HepG2 (cell line): ENCODE measurements around the gene RPH3AL. TPM values are rescaled to one million over a fixed set of nuclear protein-coding genes. Genes with fewer than 3 reads are reported as not detected.

Source experiments
- ATAC-seq: fragments of 200-7000 bp; cut with Tn5 transposase; 3 replicates; pipeline ENCODE4 v1.9.1; 2020; ENCODE audit warnings: mild to moderate bottlenecking, moderate library complexity
- BruUV-seq: library from RNA; stranded (reverse); fragments of 400-500 nt; replicated peaks from 2 replicates; lab custom pipeline; 2021; lab: Mats Ljungman, UMichigan
- CTCF ChIA-PET: fragments of 300-600 bp; formaldehyde crosslinking; extraction: SDS; loops from one replicate; lab custom pipeline; 2021; ENCODE audit warnings: low total read pairs, inconsistent platforms, low intra/inter-chr PET ratio; lab: Yijun Ruan, JAX
- POLR2A ChIA-PET: fragments of 350-600 bp; sonication (Branson Sonifier 250); formaldehyde crosslinking; loops from one replicate; lab custom pipeline; 2020; ENCODE audit warnings: antibody characterized with exemption, inconsistent platforms; lab: Yijun Ruan, JAX
- DNase-seq: peaks from one replicate; pipeline ENCODE4 v3.0.0-alpha.2; 2015; ENCODE audit warnings: low spot score
- FAIRE-seq: peaks from 3 replicates; lab custom pipeline; 2011; peaks lifted over from hg19 to GRCh38; lab: Jason Lieb, UNC
- H2AFZ ChIP-seq: one replicate; pipeline ENCODE4 v1.6.1; 2011; ENCODE audit warnings: low read length, inconsistent platforms
- H3K27ac ChIP-seq: fragments of 300-600 bp; 3 replicates; pipeline ENCODE4 v1.8.0; 2011; ENCODE audit warnings: mixed run types, mild to moderate bottlenecking, mixed read lengths, low read length, inconsistent platforms; ENCODE audit not compliant: insufficient read depth; ENCODE audit errors: extremely low read length
- H3K27me3 ChIP-seq, 2 experiments: fragments of 200-600 bp in 1 of 2; 2 replicates in 1 of 2; 3 replicates in 1 of 2; pipeline versions ENCODE4 v1.6.0 to v1.8.0; 2011; ENCODE audit warnings: low read length in 2 of 2, mild to moderate bottlenecking in 2 of 2, moderate library complexity in 2 of 2, inconsistent platforms in 1 of 2; ENCODE audit not compliant: insufficient read depth in 2 of 2, control insufficient read depth in 1 of 2
- H3K36me3 ChIP-seq, 2 experiments: fragments of 200-600 bp in 1 of 2; replicated peaks in 1 of 2; 2 replicates in 1 of 2; 3 replicates in 1 of 2; pipeline versions ENCODE4 v1.5.1 to v1.8.0; 2011; ENCODE audit warnings: low read length in 2 of 2, inconsistent platforms in 1 of 2; ENCODE audit not compliant: insufficient read depth in 2 of 2, control insufficient read depth in 1 of 2
- H3K4me1 ChIP-seq: 2 replicates; pipeline ENCODE4 v1.5.1; 2012; ENCODE audit warnings: low read length, inconsistent platforms; ENCODE audit not compliant: insufficient read depth
- H3K4me2 ChIP-seq: 2 replicates; pipeline ENCODE4 v1.6.0; 2011; ENCODE audit warnings: low read depth, low read length, inconsistent platforms
- H3K4me3 ChIP-seq, 3 experiments: fragments of 200-600 bp in 1 of 3; sonication (generic), shearing (Covaris generic) in 1 of 3; replicated peaks in 1 of 3; 2 replicates each; pipeline ENCODE4 v1.5.1; 2011 to 2016; ENCODE audit warnings: low read length in 3 of 3, inconsistent platforms in 2 of 3, low read depth in 2 of 3, mild to moderate bottlenecking in 2 of 3, control low read depth in 1 of 3, mixed read lengths in 1 of 3; ENCODE audit not compliant: insufficient read depth in 1 of 3
- H3K79me2 ChIP-seq: one replicate; pipeline ENCODE4 v1.6.1; 2011; ENCODE audit warnings: low read length, inconsistent platforms; ENCODE audit not compliant: insufficient read depth
- H3K9ac ChIP-seq: 2 replicates; pipeline ENCODE4 v1.6.0; 2011; ENCODE audit warnings: mild to moderate bottlenecking, low read depth, low read length, inconsistent platforms; ENCODE audit not compliant: insufficient read depth
- H3K9me3 ChIP-seq: 2 replicates; pipeline ENCODE4 v1.5.1; 2012; ENCODE audit warnings: mild to moderate bottlenecking, low read length
- H4K20me1 ChIP-seq: 2 replicates; pipeline ENCODE4 v1.6.0; 2011; ENCODE audit warnings: inconsistent platforms, mild to moderate bottlenecking, low read length, moderate library complexity; ENCODE audit not compliant: insufficient read depth
- ARNT ChIP-seq: fragments of 450-650 bp; IDR thresholded peaks from 2 replicates; pipeline ENCODE4 v1.6.1; 2017
- ELF1 ChIP-seq: sonication (generic); formaldehyde crosslinking; IDR thresholded peaks from 2 replicates; pipeline ENCODE4 v1.4.0; 2020; ENCODE audit warnings: missing genetic modification reagents
- FLYWCH1 ChIP-seq: sonication (generic); formaldehyde crosslinking; IDR thresholded peaks from 2 replicates; pipeline ENCODE4 v1.8.1; 2023; ENCODE audit warnings: mild to moderate bottlenecking, missing genetic modification reagents
- HOXA9 ChIP-seq: sonication (generic); formaldehyde crosslinking; IDR thresholded peaks from 2 replicates; pipeline ENCODE4 v1.8.1; 2022; ENCODE audit warnings: missing genetic modification reagents, mild to moderate bottlenecking, moderate library complexity, borderline replicate concordance
- NFRKB ChIP-seq: fragments of 450-650 bp; IDR thresholded peaks from 2 replicates; pipeline ENCODE4 v1.6.1; 2017
- RFXANK ChIP-seq: IDR thresholded peaks from 2 replicates; pipeline ENCODE4 v1.6.1; 2016
- SSRP1 ChIP-seq: IDR thresholded peaks from 2 replicates; pipeline ENCODE4 v1.6.1; 2016; ENCODE audit warnings: control low read depth
- U2AF1 ChIP-seq: fragments of 200-400 bp; formaldehyde crosslinking; optimal IDR thresholded peaks from 2 replicates; pipeline ENCODE3; 2017; ENCODE audit warnings: mild to moderate bottlenecking, low read depth, low read length
- ZFP36 ChIP-seq: fragments of 150-350 bp; IDR thresholded peaks from 2 replicates; pipeline ENCODE4 v1.6.1; 2018; ENCODE audit warnings: borderline replicate concordance, low read length, low read depth; ENCODE audit not compliant: partially characterized antibody
- ZNF235 ChIP-seq: sonication (generic); formaldehyde crosslinking; IDR thresholded peaks from 2 replicates; pipeline ENCODE4 v1.8.1; 2023; ENCODE audit warnings: mild to moderate bottlenecking, missing genetic modification reagents, borderline replicate concordance
- ZNF3 ChIP-seq: IDR thresholded peaks from 2 replicates; pipeline ENCODE4 v1.7.0; 2017; ENCODE audit warnings: inconsistent platforms
- ZNF432 ChIP-seq: sonication (generic); formaldehyde crosslinking; IDR thresholded peaks from 2 replicates; pipeline ENCODE4 v1.5.0; 2020; ENCODE audit warnings: missing genetic modification reagents, mild to moderate bottlenecking, borderline replicate concordance
- WGBS: methylation state at CpG from one replicate; pipeline ENCODE4 v1.1.6; 2017; ENCODE audit warnings: low lambda C conversion rate; 5-methylcytosine and 5-hydroxymethylcytosine counted together
- in situ Hi-C: cut with HindIII; loops from 2 replicates; pipeline ENCODE4 v1.10.0; 2017; ENCODE audit warnings: low pct_unique_long_range_greater_than_20kb; ENCODE audit not compliant: extremely low pct_ligation_motif_present
- intact Hi-C: fragments of 100-400 bp; cut with micrococcal nuclease; formaldehyde crosslinking; loops from one replicate; pipeline ENCODE4 v1.10.0; 2022; ENCODE audit not compliant: unreplicated experiment
- polyA plus RNA-seq, 8 experiments: library from polyadenylated mRNA; depleted of rRNA in 3 of 8; stranded (reverse) in 7 of 8; unstranded in 1 of 8; fragments of >200 nt; fragmentation: Illumina TruSeq in 4 of 8; extraction: Trizol in 4 of 8; gene quantifications; 2 replicates each; pipeline versions ENCODE4 v1.2.1 to v1.2.3, GENCODE V29; 2011 to 2016; ENCODE audit warnings: low read depth in 4 of 8, missing spikeins in 1 of 8, mixed read lengths in 1 of 8; ENCODE audit not compliant: insufficient read depth in 1 of 8
- total RNA-seq, 5 experiments: library from RNA; depleted of rRNA; stranded (reverse); fragments of >200 nt; fragmentation: Illumina TruSeq; extraction: Trizol; gene quantifications; 2 replicates each; pipeline ENCODE4 v1.2.3, GENCODE V29; 2016; ENCODE audit warnings: low read depth in 1 of 5
- TF ChIP-seq, protein P1 (sequence below): IDR thresholded peaks from 2 replicates; pipeline ENCODE4 v1.6.1; 2012; ENCODE audit warnings: low read length, improper control_type of control experiment
- TF ChIP-seq, protein P2 (sequence below): sonication (generic); formaldehyde crosslinking; IDR thresholded peaks from 2 replicates; pipeline ENCODE4 v1.4.0; 2020; ENCODE audit warnings: missing genetic modification reagents
- TF ChIP-seq, protein P3 (sequence below): IDR thresholded peaks from 2 replicates; pipeline ENCODE4 v1.6.1; 2016; ENCODE audit warnings: control low read depth

Gene RPH3AL
- total and polyA plus RNA-seq, 2 of the 13 experiments (the other 11 are each of a cell fraction or from before 2014, with no cell fraction given): 7.8 to 16.4 TPM

DNA sequence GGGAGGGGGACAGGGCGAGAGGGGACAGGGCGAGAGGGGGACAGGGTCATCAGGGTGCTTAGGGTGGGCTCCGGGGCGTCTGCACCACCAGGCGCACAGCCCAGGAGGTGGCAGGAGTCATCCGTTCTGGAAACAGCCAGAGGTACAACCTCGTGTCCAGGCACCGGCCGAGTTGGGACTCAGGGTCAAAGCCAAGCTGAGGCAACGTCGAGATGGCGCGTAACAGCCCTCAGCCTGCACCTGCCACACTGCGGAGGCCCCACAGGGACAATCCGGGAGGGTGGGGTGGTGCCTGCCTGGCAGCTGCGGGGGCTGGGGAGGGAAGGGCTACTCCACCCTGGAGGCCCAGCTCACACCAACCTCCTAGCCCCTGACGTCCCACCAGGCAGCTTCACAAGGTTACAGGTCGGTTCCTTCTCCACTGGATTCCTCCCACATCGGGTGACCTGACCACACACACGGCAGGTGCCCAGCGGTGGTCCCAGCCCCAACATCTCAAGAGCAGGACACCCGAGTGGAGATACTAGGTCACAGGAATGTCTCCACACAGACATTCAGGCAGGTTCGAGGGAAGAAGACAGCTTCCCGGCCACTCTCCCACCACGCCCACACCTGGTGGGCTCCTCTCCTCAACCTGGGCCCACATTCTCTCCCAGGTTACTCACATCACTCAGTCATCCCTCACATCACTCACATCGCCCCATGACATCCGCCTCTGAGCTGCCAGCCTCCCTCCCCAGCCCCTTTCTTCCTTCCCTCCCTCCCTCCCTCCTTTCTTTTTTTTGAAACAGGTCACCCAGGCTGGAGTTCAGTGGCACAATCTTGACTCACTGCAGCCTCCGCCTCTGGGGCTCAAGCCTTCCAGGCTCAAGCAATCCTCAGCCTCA is 47.3 kb downstream of the RPH3AL start (continued):
- TF ChIP-seq ARNT (no peak), ZNF432 (CRISPR knock-in tag) (no peak)
- TF ChIP-seq, protein P1, sequence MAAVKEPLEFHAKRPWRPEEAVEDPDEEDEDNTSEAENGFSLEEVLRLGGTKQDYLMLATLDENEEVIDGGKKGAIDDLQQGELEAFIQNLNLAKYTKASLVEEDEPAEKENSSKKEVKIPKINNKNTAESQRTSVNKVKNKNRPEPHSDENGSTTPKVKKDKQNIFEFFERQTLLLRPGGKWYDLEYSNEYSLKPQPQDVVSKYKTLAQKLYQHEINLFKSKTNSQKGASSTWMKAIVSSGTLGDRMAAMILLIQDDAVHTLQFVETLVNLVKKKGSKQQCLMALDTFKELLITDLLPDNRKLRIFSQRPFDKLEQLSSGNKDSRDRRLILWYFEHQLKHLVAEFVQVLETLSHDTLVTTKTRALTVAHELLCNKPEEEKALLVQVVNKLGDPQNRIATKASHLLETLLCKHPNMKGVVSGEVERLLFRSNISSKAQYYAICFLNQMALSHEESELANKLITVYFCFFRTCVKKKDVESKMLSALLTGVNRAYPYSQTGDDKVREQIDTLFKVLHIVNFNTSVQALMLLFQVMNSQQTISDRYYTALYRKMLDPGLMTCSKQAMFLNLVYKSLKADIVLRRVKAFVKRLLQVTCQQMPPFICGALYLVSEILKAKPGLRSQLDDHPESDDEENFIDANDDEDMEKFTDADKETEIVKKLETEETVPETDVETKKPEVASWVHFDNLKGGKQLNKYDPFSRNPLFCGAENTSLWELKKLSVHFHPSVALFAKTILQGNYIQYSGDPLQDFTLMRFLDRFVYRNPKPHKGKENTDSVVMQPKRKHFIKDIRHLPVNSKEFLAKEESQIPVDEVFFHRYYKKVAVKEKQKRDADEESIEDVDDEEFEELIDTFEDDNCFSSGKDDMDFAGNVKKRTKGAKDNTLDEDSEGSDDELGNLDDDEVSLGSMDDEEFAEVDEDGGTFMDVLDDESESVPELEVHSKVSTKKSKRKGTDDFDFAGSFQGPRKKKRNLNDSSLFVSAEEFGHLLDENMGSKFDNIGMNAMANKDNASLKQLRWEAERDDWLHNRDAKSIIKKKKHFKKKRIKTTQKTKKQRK: no peak
- TF ChIP-seq, protein P2, sequence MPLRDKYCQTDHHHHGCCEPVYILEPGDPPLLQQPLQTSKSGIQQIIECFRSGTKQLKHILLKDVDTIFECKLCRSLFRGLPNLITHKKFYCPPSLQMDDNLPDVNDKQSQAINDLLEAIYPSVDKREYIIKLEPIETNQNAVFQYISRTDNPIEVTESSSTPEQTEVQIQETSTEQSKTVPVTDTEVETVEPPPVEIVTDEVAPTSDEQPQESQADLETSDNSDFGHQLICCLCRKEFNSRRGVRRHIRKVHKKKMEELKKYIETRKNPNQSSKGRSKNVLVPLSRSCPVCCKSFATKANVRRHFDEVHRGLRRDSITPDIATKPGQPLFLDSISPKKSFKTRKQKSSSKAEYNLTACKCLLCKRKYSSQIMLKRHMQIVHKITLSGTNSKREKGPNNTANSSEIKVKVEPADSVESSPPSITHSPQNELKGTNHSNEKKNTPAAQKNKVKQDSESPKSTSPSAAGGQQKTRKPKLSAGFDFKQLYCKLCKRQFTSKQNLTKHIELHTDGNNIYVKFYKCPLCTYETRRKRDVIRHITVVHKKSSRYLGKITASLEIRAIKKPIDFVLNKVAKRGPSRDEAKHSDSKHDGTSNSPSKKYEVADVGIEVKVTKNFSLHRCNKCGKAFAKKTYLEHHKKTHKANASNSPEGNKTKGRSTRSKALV: no peak

DNA sequence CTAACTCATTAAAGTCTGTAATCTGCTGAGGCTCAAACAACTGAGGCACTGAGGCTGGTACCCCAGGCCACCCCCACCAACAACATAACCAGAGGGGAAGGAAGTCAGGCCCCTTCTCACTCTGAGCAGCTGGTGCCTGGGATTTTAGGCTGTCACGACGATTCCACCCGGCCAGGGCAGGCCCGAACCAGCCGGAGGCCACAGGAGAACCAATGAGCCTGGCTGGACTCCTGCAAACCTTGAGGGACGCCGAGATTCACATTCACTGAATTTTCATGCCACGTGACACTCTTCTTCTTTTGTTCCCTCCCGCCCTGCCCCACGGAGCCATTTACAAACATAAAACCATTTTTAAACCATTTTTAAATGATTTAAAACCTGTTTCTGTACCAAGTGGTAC is 48.1 kb downstream of the RPH3AL start:
- no peak overlapping the region for H2AFZ ChIP-seq
- H3K27ac ChIP-seq: no peak overlapping the region
- H3K4me2 ChIP-seq: no peak overlapping the region
- H4K20me1 ChIP-seq: peaks cover 4% of the 10 kb centered on the region
- H3K36me3 ChIP-seq: peaks cover 2 to 10% of the 10 kb centered on the region in 2 experiments; a peak in 3 of 5 replicates
- no TSS peak for BruUV-seq
- ChIA-PET POLR2A (no interaction called here), CTCF (no interaction called here)
- FAIRE-seq (no peak), DNase-seq (no peak), ATAC-seq (no peak)
- H3K9ac ChIP-seq: no peak overlapping the region
- H3K9me3 ChIP-seq: no peaks in the 10 kb centered on the region
- no peaks in the 10 kb centered on the region for H3K4me1 ChIP-seq
- in situ Hi-C loops: no loop called here
- no peaks in the 10 kb centered on the region for H3K27me3 ChIP-seq
- intact Hi-C loops: no loop called here
- no peak overlapping the region for H3K4me3 ChIP-seq
- WGBS: 95% methylated on average over 10 of the region's 10 CpGs
- no peaks in the 10 kb centered on the region for H3K79me2 ChIP-seq
- TF ChIP-seq SSRP1 (no peak), FLYWCH1 (CRISPR knock-in tag) (no peak), ZNF3 (CRISPR knock-in tag) (no peak), U2AF1 (no peak), HOXA9 (no peak), ELF1 (CRISPR knock-in tag) (no peak), RFXANK (CRISPR knock-in tag) (no peak), ZNF235 (CRISPR knock-in tag) (no peak), ZFP36 (no peak), NFRKB (no peak)
- TF ChIP-seq, protein P3, sequence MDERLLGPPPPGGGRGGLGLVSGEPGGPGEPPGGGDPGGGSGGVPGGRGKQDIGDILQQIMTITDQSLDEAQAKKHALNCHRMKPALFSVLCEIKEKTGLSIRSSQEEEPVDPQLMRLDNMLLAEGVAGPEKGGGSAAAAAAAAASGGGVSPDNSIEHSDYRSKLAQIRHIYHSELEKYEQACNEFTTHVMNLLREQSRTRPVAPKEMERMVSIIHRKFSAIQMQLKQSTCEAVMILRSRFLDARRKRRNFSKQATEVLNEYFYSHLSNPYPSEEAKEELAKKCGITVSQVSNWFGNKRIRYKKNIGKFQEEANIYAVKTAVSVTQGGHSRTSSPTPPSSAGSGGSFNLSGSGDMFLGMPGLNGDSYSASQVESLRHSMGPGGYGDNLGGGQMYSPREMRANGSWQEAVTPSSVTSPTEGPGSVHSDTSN: no peak
